B cell (primary cell): ENCODE data around the gene ANKRD35.

ENCODE experiments used
- CTCF ChIP-seq: fragments of 200-600 bp; IDR thresholded peaks from one replicate; pipeline ENCODE4 v1.8.0; 2022; ENCODE audit warnings: antibody characterized with exemption, mild to moderate bottlenecking
- EZH2 ChIP-seq: IDR thresholded peaks from 2 replicates; pipeline ENCODE4 v1.6.1; 2012; ENCODE audit warnings: borderline replicate concordance, low read depth, mild to moderate bottlenecking, moderate library complexity, low read length; ENCODE audit not compliant: insufficient read depth, poor library complexity, severe bottlenecking

GRCh38 chr1:145895471-145895870 lies 9.8 kb upstream of the ANKRD35 start:
- no peak for TF ChIP-seq CTCF
- TF ChIP-seq EZH2, result no peak
